NT2/D1 (cell line): ENCODE measurements around the gene TP53I13.

Experiments used
- DNase-seq: peaks from one replicate; pipeline ENCODE4 v3.0.0-alpha.2; 2011; ENCODE audit warnings: low read depth, low spot score
- H3K27me3 ChIP-seq: 2 replicates; pipeline ENCODE4 v1.6.0; 2011; ENCODE audit warnings: mild to moderate bottlenecking; ENCODE audit not compliant: insufficient read length, insufficient read depth
- H3K36me3 ChIP-seq: 2 replicates; pipeline ENCODE4 v1.6.1; 2011; ENCODE audit warnings: mild to moderate bottlenecking, low read length, mixed read lengths; ENCODE audit not compliant: insufficient read depth, insufficient read length
- H3K4me1 ChIP-seq: 2 replicates; pipeline ENCODE4 v1.5.1; 2011; ENCODE audit not compliant: insufficient read depth, insufficient read length
- H3K4me3 ChIP-seq: 2 replicates; pipeline ENCODE4 v1.5.1; 2011; ENCODE audit warnings: low read depth; ENCODE audit not compliant: insufficient read length
- H3K9ac ChIP-seq: 2 replicates; pipeline ENCODE4 v1.6.0; 2011; ENCODE audit warnings: low read depth; ENCODE audit not compliant: insufficient read length
- H3K9me3 ChIP-seq: 2 replicates; pipeline ENCODE4 v1.5.1; 2011; ENCODE audit warnings: mild to moderate bottlenecking, low read length; ENCODE audit not compliant: insufficient read depth
- SUZ12 ChIP-seq: IDR thresholded peaks from 2 replicates; pipeline ENCODE4 v1.6.1; 2011; ENCODE audit not compliant: insufficient read length, insufficient read depth; ENCODE audit errors: extremely low read depth
- YY1 ChIP-seq: IDR thresholded peaks from 2 replicates; pipeline ENCODE4 v1.6.1; 2011; ENCODE audit not compliant: insufficient read length, insufficient read depth
- ZNF274 ChIP-seq: IDR thresholded peaks from 2 replicates; pipeline ENCODE4 v1.6.1; 2011; ENCODE audit warnings: mild to moderate bottlenecking, low read depth, low read length

TP53I13 gene

DNA sequence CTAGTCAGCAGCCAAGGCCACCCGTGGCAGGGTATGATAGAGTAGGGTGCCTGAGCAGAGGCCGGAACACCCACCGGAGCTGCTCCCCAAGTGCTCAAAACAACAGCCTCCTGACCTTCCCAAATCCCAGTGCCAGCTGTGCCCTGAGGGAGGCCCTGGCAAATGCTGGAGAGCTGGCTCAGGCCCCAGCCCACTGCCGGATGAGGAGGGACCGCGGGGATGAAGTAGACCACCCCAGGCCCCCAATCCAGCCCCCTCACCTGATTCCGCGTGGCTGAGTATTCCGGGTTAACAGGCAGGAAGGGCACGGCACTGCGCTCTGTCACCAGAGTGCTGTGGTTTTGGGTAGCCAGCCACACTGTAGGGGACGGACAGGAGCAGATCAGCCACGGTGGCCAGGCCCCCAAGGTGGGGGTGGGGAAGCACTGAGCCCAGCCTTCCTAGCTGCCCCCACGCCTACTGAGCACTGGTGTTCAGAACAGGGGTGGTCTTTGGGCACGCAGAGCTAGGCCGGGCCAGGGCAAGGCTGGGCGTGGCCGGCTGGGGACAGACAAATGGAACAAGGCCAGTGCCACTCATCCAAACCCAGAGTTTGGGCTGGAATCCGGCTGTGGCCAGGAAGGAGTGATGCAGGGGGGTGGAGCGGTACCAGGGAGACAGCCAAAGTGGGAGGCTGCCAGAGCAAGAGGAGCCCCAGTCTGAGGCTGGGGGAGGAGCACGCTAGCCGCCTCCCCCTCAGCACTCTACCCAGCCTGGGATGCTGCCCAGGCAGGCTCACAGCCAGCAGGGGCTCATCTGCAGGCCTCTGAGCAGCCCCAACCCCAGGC is 9.1 kb downstream of the TP53I13 start:
- TF ChIP-seq ZNF274 (no peak), YY1 (no peak), SUZ12 (no peak)
- no peaks in the 10 kb centered on the region for H3K27me3 ChIP-seq
- H3K4me3 ChIP-seq: no peak overlapping the region
- no peaks in the 10 kb centered on the region for H3K9me3 ChIP-seq
- H3K36me3 ChIP-seq: peaks cover 87% of the 10 kb centered on the region
- peaks cover 4% of the 10 kb centered on the region for H3K4me1 ChIP-seq
- no peak overlapping the region for H3K9ac ChIP-seq
- DNase-seq: no peak

DNA sequence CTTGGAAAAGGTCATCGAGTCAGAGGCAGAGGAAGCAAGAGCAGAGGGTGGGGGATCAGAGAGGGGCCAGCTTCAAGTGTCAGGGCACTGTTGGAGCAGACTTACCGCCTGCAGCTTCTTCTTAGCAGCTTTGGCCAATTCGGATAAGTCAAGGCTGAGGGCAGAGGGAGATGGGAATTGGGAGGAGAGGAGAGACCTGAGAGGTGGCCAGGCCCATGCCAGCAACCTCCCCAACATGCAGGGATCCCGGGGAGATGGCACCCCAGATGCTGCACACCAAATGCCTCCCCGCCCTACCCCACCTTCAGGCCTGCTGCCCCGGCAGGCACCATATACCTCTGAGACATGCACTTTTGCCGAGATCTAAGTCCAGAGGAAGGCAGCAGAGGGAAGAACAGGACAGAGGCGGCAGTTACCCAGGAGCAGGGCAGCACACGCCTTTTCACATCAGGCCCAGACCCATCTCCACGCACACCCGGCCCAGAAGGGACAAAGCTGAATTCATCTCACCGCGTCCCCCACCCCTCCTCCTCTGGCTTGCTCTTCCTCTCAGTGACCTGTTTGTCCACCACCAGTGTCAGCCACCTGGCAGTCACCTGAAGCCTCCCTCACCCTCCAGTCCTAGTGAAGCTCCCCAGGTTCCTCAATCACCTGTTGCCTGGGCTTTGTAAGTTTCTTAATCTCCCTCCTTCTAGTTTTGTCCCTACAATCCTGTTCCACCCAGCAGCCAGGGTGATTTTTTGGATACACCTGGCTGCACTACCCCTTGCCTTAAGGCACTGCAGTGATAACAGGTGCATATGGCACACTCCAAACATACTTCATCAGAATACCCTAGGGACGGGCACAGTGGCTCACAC is 10.4 kb downstream of the TP53I13 start:
- Histone ChIP-seq H3K9me3 (peaks cover 6% of the 10 kb centered on the region; the same call in 1 of the 2 replicates), H3K4me3 (no peak overlapping the region), H3K27me3 (no peaks in the 10 kb centered on the region), H3K4me1 (peaks cover 4% of the 10 kb centered on the region), H3K9ac (no peak overlapping the region), H3K36me3 (peaks cover 85% of the 10 kb centered on the region)
- no peak for DNase-seq
- TF ChIP-seq YY1: no peak
- TF ChIP-seq ZNF274: no peak
- no peak for TF ChIP-seq SUZ12

DNA sequence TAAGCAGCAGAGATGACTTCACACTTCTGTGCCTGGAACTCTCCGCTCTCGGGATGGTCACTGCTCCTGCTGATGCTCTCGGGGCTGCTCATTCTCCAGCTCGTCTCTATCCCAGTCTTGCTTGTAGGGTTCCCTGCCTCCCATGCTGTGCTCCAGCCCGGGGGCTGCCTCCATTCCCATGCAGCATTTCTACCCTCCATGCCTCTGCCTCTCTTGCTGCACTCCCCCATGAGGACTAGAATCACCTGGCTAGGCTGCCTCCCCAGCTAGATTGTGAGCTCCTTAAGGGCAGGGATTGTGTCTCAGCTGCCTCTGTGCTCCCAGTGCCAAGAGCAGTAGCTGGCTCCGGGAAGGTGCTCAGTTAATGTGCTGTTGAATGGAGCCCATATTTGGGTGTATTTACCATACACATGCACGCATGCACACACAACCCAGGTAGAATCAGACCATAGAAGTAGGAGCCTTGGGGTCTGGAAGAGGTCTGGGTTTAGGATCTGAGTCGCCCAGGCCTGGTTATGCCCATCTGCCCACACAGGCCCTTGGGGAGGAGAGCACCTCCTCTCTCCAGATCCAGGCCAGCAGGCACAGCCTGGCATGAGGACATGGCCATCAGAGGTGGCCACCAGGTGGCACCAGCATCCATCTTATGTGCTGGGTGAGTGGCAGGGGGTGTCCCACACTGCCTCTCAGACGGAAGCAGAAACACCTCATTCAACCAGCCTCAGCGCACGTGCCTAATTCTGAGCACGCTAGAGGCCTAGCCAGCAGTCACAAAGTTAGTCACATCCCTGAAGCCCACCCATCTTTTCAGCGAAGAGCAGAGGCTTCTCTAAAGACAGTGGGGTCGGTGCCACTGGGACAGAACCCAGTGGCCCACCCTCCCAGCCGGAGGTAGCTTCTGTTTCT is 11.6 kb downstream of the TP53I13 start:
- H3K9ac ChIP-seq: no peak overlapping the region
- TF ChIP-seq ZNF274: no peak
- TF ChIP-seq YY1: no peak
- no peak for TF ChIP-seq SUZ12
- H3K4me3 ChIP-seq: no peak overlapping the region
- no peaks in the 10 kb centered on the region for H3K27me3 ChIP-seq
- peaks cover 7% of the 10 kb centered on the region for H3K4me1 ChIP-seq
- H3K9me3 ChIP-seq: peaks cover 6% of the 10 kb centered on the region; the same call in 1 of the 2 replicates
- peaks cover 73% of the 10 kb centered on the region for H3K36me3 ChIP-seq
- no peak for DNase-seq

DNA sequence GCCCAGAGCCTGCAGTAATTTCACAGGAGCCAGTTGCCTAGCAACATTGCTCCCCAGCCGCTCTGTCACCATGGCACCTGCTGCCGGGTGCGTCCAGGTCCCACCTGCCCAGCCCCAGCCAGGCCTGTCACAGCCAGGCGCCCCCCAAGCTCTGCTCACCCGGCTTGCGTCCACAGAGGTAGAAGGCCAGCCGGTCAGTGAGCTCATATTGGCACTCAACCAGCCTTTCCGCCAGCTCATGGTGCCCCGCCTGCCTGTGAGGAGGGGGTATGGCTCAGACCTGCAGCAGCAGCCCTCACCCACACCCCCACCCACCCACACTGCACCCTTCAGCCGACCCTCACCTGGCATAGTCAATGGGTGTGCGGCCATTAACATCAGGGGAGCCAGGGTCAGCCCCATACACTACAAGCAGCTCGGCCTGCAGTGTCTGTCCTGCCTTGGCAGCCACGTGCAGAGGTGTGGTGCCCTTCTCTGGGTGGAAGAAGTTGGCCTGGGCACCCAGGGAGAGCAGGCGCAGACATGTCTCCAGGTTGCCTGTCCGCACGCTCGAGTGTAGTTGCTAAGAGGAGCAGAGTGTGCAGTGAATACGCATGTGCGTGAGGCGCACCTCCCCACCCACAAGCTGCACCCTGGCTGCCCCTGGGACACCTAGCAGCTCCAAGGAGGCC is 13.2 kb downstream of the TP53I13 start:
- H3K36me3 ChIP-seq: peaks cover 57% of the 10 kb centered on the region
- no peaks in the 10 kb centered on the region for H3K27me3 ChIP-seq
- peaks cover 10% of the 10 kb centered on the region for H3K4me1 ChIP-seq
- DNase-seq: no peak
- H3K9ac ChIP-seq: no peak overlapping the region
- no peak overlapping the region for H3K4me3 ChIP-seq
- no peak for TF ChIP-seq SUZ12
- no peak for TF ChIP-seq ZNF274
- TF ChIP-seq YY1: no peak
- H3K9me3 ChIP-seq: peaks cover 6% of the 10 kb centered on the region; the same call in 1 of the 2 replicates

DNA sequence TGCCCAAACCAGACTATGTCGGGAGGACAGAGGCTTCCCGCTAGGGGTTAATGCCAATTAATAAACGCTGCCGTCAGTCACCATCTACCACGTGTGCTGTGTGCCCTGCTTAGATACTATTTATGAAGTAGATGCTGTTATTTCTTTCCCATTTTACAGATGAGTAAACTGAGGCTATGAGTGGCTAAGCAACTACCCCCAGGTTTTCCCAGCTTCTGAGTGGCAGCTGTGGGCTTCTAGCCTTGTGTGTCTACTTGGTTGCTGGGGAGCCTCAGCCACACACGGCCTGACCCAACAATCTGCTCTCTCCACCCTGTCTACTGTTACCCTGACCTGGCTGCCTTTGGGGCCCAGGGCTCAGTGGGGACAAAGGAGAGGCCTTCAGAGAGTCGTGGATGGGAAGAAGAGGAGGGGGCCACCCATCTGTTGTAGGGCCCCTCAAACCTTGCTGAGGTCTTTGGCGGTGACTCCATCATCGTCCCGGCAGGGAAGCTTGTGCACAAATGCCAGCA is 13.8 kb downstream of the TP53I13 start:
- TF ChIP-seq ZNF274: no peak
- TF ChIP-seq YY1: no peak
- no peak for TF ChIP-seq SUZ12
- no peak overlapping the region for H3K9ac ChIP-seq
- peaks cover 6% of the 10 kb centered on the region; the same call in 1 of the 2 replicates for H3K9me3 ChIP-seq
- H3K36me3 ChIP-seq: peaks cover 52% of the 10 kb centered on the region
- H3K4me3 ChIP-seq: no peak overlapping the region
- peaks cover 5% of the 10 kb centered on the region for H3K27me3 ChIP-seq
- H3K4me1 ChIP-seq: peaks cover 10% of the 10 kb centered on the region
- no peak for DNase-seq

DNA sequence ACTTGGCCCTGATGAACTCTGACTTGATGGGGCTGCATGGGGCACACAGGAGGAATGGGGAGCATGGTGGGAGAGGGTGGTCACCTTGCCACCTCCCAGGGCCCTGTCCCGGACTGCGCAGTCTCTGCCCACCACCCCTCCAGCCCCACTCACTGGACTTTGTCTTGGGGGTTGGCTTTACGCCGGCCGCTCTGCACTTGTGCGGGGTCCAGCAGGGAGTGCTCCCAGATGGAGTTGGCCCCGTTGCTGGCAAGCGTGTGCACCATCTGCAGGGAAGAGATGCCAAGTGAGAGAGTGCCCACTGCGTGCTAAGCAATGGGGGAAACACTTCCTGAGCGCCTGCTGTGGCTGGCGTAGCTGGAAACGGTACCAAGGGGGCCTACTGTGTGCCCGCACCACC is 14.3 kb downstream of the TP53I13 start:
- TF ChIP-seq SUZ12 (no peak), YY1 (no peak), ZNF274 (no peak)
- Histone ChIP-seq H3K36me3 (peaks cover 47% of the 10 kb centered on the region), H3K27me3 (peaks cover 6% of the 10 kb centered on the region), H3K9ac (no peak overlapping the region), H3K4me3 (no peak overlapping the region), H3K9me3 (peaks cover 6% of the 10 kb centered on the region; the same call in 1 of the 2 replicates), H3K4me1 (peaks cover 13% of the 10 kb centered on the region)
- no peak for DNase-seq
